Measurements from ENCODE around the gene ZNF581. TPM values are rescaled to one million over a fixed set of nuclear protein-coding genes. Genes with fewer than 3 reads are reported as not detected.

The ZNF581 gene
- total RNA-seq, 1 donor from 2014 or later = 46.5 TPM

DNA sequence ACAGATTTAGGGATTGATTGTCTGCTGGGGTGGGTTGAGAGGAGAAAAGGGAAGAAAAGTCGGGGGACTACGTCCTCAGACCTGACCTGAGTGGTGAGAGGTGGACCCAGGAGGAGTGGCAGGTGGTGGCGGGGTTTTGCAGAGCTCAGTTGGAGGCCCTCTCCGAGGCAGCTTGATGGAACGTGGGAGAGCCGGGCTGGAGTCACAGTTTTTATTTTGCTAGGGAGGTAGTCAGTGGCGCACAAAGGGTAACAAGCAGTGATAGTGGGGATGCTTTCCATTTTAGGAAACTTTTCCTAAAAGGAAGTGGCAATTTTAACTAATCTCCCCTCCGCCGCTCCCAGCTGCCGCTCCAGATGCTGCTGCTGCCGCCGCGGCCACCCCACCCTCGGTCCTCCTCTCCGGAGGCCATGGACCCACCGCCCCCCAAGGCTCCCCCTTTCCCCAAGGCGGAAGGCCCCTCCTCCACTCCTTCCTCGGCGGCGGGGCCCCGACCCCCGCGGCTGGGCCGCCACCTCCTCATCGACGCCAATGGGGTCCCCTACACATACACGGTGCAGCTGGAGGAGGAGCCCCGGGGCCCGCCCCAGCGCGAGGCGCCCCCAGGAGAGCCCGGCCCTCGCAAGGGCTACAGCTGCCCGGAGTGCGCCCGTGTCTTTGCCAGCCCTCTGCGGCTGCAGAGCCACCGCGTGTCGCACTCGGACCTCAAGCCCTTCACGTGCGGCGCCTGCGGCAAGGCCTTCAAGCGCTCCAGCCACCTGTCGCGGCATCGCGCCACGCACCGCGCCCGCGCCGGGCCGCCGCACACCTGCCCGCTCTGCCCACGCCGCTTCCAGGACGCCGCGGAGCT is 1.1 kb upstream of the ZNF581 start:
- peak; percentile 53 for DNase-seq

DNA sequence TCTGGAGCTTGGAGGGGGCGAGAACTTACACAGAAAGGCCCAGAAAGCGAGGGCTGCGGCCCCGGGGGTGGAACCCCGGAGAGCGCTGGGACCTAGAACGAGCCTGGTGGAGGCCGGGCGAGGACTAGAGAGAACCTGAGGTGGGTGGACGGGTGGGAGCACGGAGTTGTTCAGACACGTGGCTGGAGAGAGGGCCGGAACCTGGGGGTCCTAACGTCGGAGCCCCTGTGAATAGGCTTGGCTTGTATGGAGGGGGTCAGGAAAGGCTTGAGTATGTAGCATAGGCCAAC is 383 bp downstream of the ZNF581 start:
- ATAC-seq (ENCODE audit: low read depth) (no peak), DNase-seq (no peak)
- ChIA-PET CTCF (interaction anchor here (1.0 to 4.4 kb wide), 2 partner anchors 9 to 11 kb away, joined by 3 to 33 read pairs; no protein-coding TSS in a partner anchor), POLR2A (interaction anchor here (1.4 to 4.7 kb wide), 5 partner anchors 9 to 167 kb away, joined by 3 to 47 read pairs (median 16); partner anchors contain the start of genes FIZ1 and U2AF2)
- H3K36me3 Mint-ChIP-seq (ENCODE audit: low read depth) = peaks cover 31% of the 10 kb centered on the region
- H3K27me3 Mint-ChIP-seq = no peaks in the 10 kb centered on the region
- peaks cover 3% of the 10 kb centered on the region for H3K9me3 Mint-ChIP-seq
- intact Hi-C loops (cut with micrococcal nuclease) = loop anchor here (1.0 to 10.0 kb wide), 6 partner anchors 9 to 1179 kb away; partner anchors contain the start of genes C19orf85, ISOC2, LENG9 and ZSCAN5A
- TF ChIP-seq, protein P1, sequence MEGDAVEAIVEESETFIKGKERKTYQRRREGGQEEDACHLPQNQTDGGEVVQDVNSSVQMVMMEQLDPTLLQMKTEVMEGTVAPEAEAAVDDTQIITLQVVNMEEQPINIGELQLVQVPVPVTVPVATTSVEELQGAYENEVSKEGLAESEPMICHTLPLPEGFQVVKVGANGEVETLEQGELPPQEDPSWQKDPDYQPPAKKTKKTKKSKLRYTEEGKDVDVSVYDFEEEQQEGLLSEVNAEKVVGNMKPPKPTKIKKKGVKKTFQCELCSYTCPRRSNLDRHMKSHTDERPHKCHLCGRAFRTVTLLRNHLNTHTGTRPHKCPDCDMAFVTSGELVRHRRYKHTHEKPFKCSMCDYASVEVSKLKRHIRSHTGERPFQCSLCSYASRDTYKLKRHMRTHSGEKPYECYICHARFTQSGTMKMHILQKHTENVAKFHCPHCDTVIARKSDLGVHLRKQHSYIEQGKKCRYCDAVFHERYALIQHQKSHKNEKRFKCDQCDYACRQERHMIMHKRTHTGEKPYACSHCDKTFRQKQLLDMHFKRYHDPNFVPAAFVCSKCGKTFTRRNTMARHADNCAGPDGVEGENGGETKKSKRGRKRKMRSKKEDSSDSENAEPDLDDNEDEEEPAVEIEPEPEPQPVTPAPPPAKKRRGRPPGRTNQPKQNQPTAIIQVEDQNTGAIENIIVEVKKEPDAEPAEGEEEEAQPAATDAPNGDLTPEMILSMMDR (IDR thresholded peaks at IDR 0.05) = no peak
- H3K27ac Mint-ChIP-seq = peak overlapping the region; percentile 96
- peaks cover 69% of the 10 kb centered on the region for H3K4me1 Mint-ChIP-seq
- H3K4me3 Mint-ChIP-seq = peak overlapping the region; percentile 86

More for the DNA sequence above, 1.1 kb upstream of the ZNF581 start:
- Mint-ChIP-seq H3K9me3 (peaks cover 3% of the 10 kb centered on the region), H3K27me3 (no peaks in the 10 kb centered on the region), H3K4me1 (peaks cover 72% of the 10 kb centered on the region), H3K4me3 (peak overlapping the region; percentile 86), H3K27ac (peak overlapping the region; percentile 96), H3K36me3 (ENCODE audit: low read depth) (peaks cover 36% of the 10 kb centered on the region)
- ATAC-seq (ENCODE audit: low read depth) = peak; percentile 7
- TF ChIP-seq, protein P1 (IDR thresholded peaks at IDR 0.05) = no peak
- ChIA-PET CTCF (interaction anchor here (0.8 to 1.8 kb wide), 3 partner anchors 10 to 167 kb away, joined by 3 to 10 read pairs (median 7); no protein-coding TSS in a partner anchor), POLR2A (interaction anchor here (0.9 to 4.7 kb wide), 14 partner anchors 8 to 388 kb away, joined by 3 to 47 read pairs (median 6); partner anchors contain the start of genes FIZ1, U2AF2, UBE2S and ZNF628)
- intact Hi-C loops (cut with micrococcal nuclease) = loop anchor here (1.0 to 10.0 kb wide), 6 partner anchors 7 to 1178 kb away; partner anchors contain the start of genes C19orf85, ISOC2, LENG9 and ZSCAN5A

DNA sequence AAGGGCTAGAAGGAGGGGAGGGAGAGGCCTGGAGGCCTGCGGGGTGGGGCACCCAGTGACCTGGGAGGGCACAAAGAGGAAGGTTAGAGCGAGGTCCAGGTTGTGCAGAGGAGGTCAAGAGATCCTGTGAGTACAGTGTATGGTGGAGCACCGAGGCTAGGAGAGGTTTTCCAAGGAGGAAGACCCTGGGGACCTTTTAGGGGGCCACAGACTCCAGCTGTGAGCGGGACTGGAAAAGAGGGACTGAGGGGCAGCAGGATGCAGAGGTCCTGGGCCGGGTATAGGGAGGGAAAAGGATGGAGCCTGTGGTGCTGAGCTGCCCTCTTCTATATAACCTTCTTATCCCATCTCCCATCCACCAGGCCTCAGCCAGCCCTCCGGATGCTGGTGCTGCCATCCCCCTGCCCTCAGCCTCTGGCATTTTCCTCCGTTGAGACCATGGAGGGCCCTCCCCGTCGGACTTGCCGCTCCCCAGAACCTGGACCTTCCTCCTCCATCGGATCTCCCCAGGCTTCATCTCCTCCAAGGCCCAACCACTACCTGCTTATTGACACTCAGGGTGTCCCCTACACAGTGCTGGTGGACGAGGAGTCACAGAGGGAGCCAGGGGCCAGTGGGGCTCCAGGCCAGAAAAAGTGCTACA is 863 bp downstream of the ZNF581 start:
- Mint-ChIP-seq H3K36me3 (ENCODE audit: low read depth) (peaks cover 28% of the 10 kb centered on the region), H3K9me3 (no peaks in the 10 kb centered on the region), H3K27ac (peak overlapping the region; percentile 96), H3K4me1 (peaks cover 67% of the 10 kb centered on the region), H3K4me3 (peak overlapping the region; percentile 86), H3K27me3 (no peaks in the 10 kb centered on the region)
- CTCF ChIA-PET = interaction anchor here (1.0 to 4.4 kb wide), 2 partner anchors 9 to 11 kb away, joined by 3 to 33 read pairs; no protein-coding TSS in a partner anchor
- DNase-seq (no peak), ATAC-seq (ENCODE audit: low read depth) (no peak)
- intact Hi-C loops (cut with micrococcal nuclease) = loop anchor here (5.0 to 10.0 kb wide), 4 partner anchors 182 to 1180 kb away; partner anchors contain the start of genes C19orf85, ISOC2, LENG9 and ZSCAN5A
- POLR2A ChIA-PET = interaction anchor here (0.6 to 4.7 kb wide), 8 partner anchors 9 to 390 kb away, joined by 3 to 47 read pairs (median 14); partner anchors contain the start of genes FIZ1 and U2AF2
- TF ChIP-seq, protein P1 (IDR thresholded peaks at IDR 0.05) = no peak

DNA sequence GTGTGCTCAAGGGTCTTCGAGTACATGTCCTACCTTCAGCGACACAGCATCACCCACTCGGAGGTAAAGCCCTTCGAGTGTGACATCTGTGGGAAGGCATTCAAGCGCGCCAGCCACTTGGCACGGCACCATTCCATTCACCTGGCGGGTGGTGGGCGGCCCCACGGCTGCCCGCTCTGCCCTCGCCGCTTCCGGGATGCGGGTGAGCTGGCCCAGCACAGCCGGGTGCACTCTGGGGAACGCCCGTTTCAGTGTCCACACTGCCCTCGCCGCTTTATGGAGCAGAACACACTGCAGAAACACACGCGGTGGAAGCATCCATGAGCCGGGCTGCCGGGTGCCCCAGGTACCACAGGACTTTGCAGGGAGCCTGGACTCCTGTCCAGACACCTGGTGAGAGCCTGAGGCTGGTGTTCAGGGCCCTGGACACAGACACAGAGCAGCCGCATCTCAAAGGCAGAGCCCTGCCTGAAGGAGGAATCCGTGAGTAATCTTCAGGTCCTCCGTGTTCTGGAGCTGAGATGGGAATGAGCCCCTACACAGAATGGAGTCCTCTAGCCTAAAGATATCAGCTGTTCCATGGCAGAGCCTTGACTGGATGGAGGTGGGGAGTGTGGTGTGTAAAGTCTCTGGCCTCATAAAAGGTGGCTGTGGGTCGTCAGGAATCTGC is 1.5 kb downstream of the ZNF581 start:
- TF ChIP-seq, protein P1 (IDR thresholded peaks at IDR 0.05) = no peak
- no peak for ATAC-seq (ENCODE audit: low read depth)
- no peak for DNase-seq
- H3K36me3 Mint-ChIP-seq (ENCODE audit: low read depth) = peaks cover 28% of the 10 kb centered on the region
- no peaks in the 10 kb centered on the region for H3K27me3 Mint-ChIP-seq
- CTCF ChIA-PET = interaction anchor here (1.0 to 4.4 kb wide), 2 partner anchors 8 to 12 kb away, joined by 3 to 33 read pairs; no protein-coding TSS in a partner anchor
- POLR2A ChIA-PET = interaction anchor here (0.6 to 4.7 kb wide), 7 partner anchors 8 to 391 kb away, joined by 3 to 47 read pairs (median 4); partner anchors contain the start of genes HSPBP1 and U2AF2
- peaks cover 68% of the 10 kb centered on the region for H3K4me1 Mint-ChIP-seq
- intact Hi-C loops (cut with micrococcal nuclease) = loop anchor here (5.0 to 10.0 kb wide), 4 partner anchors 183 to 1180 kb away; partner anchors contain the start of genes C19orf85, ISOC2, LENG9 and ZSCAN5A
- H3K9me3 Mint-ChIP-seq = no peaks in the 10 kb centered on the region
- peak overlapping the region; percentile 86 for H3K4me3 Mint-ChIP-seq
- peak overlapping the region; percentile 96 for H3K27ac Mint-ChIP-seq
